SK-N-SH treated with all-trans-retinoic acid at 6 μM for 48 hours (cell line): ENCODE data around the gene MOK.

Source experiments
- ATAC-seq: fragments of 200-7000 bp; cut with Tn5 transposase; 3 replicates; pipeline ENCODE4 v1.9.1; 2020; ENCODE audit warnings: mild to moderate bottlenecking, moderate library complexity
- ARNTL ChIP-seq: fragments of 450-650 bp; formaldehyde crosslinking; IDR thresholded peaks from 2 replicates; pipeline ENCODE4 v1.5.0; 2020; ENCODE audit warnings: low read depth, mild to moderate bottlenecking, moderate library complexity, borderline replicate concordance
- BACH2 ChIP-seq: fragments of 250-450 bp; sonication (Bioruptor Pico); IDR thresholded peaks from 2 replicates; pipeline ENCODE4 v1.9.0; 2021; ENCODE audit warnings: mild to moderate bottlenecking, borderline replicate concordance
- ESRRG ChIP-seq: fragments of 250-450 bp; sonication (Bioruptor Pico); IDR thresholded peaks from 2 replicates; pipeline ENCODE4 v1.6.1; 2021; ENCODE audit warnings: mild to moderate bottlenecking
- ISL1 ChIP-seq: fragments of 250-450 bp; sonication (Bioruptor Pico); IDR thresholded peaks from 2 replicates; pipeline ENCODE4 v2.1.2; 2022; ENCODE audit warnings: mild to moderate bottlenecking, moderate library complexity
- OSR1 ChIP-seq: fragments of 250-450 bp; sonication (Bioruptor Pico); IDR thresholded peaks from 2 replicates; pipeline ENCODE4 v1.8.0; 2022; ENCODE audit warnings: moderate library complexity, mild to moderate bottlenecking, inconsistent platforms
- PPARA ChIP-seq: fragments of 250-450 bp; sonication (Bioruptor Pico); IDR thresholded peaks from 2 replicates; pipeline ENCODE4 v1.5.0; 2020; ENCODE audit warnings: mild to moderate bottlenecking, borderline replicate concordance
- RARB ChIP-seq: fragments of 250-450 bp; sonication (Bioruptor Pico); IDR thresholded peaks from 2 replicates; pipeline ENCODE4 v1.8.0; 2021; ENCODE audit warnings: mild to moderate bottlenecking, moderate library complexity
- SNAI2 ChIP-seq: fragments of 250-450 bp; sonication (Bioruptor Pico); IDR thresholded peaks from 2 replicates; pipeline ENCODE4 v1.5.0; 2020; ENCODE audit warnings: mild to moderate bottlenecking, moderate library complexity
- TOX ChIP-seq: fragments of 250-450 bp; sonication (Bioruptor Pico); IDR thresholded peaks from 2 replicates; pipeline ENCODE4 v1.8.0; 2021; ENCODE audit warnings: mild to moderate bottlenecking, moderate library complexity, borderline replicate concordance
- ZFP3 ChIP-seq: fragments of 250-450 bp; sonication (Bioruptor Pico); IDR thresholded peaks from 2 replicates; pipeline ENCODE4 v1.5.0; 2020; ENCODE audit warnings: mild to moderate bottlenecking, moderate library complexity
- ZNF70 ChIP-seq: fragments of 450-650 bp; formaldehyde crosslinking; IDR thresholded peaks from 2 replicates; pipeline ENCODE4 v1.5.0; 2020; ENCODE audit warnings: mild to moderate bottlenecking, moderate library complexity
- ZNF8 ChIP-seq: fragments of 450-650 bp; formaldehyde crosslinking; IDR thresholded peaks from 2 replicates; pipeline ENCODE4 v1.5.0; 2020; ENCODE audit warnings: mild to moderate bottlenecking, moderate library complexity
- TF ChIP-seq, protein P1 (sequence below): fragments of 250-450 bp; sonication (Bioruptor Pico); IDR thresholded peaks from 2 replicates; pipeline ENCODE4 v1.8.0; 2021; ENCODE audit warnings: low read depth, mild to moderate bottlenecking, moderate library complexity, borderline replicate concordance
- TF ChIP-seq, protein P2 (sequence below): fragments of 250-450 bp; sonication (Bioruptor Pico); IDR thresholded peaks from 2 replicates; pipeline ENCODE4 v1.5.1; 2021; ENCODE audit warnings: mild to moderate bottlenecking, moderate library complexity
- TF ChIP-seq, protein P3 (sequence below): fragments of 250-450 bp; sonication (Bioruptor Pico); IDR thresholded peaks from 2 replicates; pipeline ENCODE4 v1.5.1; 2020; ENCODE audit warnings: low read depth, mild to moderate bottlenecking, moderate library complexity
- TF ChIP-seq, protein P4 (sequence below): fragments of 250-450 bp; sonication (Bioruptor Pico); IDR thresholded peaks from 2 replicates; pipeline ENCODE4 v1.8.0; 2020; ENCODE audit warnings: mild to moderate bottlenecking, moderate library complexity, borderline replicate concordance
- TF ChIP-seq, protein P5 (sequence below): fragments of 250-450 bp; sonication (Bioruptor Pico); IDR thresholded peaks from 2 replicates; pipeline ENCODE4 v1.5.0; 2020; ENCODE audit warnings: mild to moderate bottlenecking, moderate library complexity

Gene MOK

DNA sequence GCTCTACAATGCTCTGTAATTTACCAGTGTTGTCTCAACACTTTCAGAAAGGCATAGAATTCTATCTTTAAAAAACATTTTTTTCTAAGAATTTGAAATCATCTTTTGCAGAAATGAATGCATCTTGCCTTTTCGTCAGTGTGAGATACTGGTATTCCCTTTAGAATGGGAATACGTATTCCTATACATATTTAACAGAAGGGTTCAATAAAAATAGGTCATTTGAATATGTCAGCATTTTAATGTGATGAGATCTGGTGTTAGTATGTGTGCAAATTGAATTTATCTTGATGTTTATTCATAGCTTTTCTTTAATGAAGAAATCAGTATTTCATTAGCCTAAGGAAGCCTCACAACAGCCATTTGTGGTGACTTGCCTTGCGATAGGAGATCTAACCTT is 121.1 kb downstream of the MOK start:
- TF ChIP-seq ZFP3 (CRISPR knock-in tag) (no peak), ISL1 (CRISPR knock-in tag) (no peak), TOX (CRISPR knock-in tag) (no peak), PPARA (no peak), RARB (no peak), ARNTL (CRISPR knock-in tag) (no peak)
- TF ChIP-seq, protein P1, sequence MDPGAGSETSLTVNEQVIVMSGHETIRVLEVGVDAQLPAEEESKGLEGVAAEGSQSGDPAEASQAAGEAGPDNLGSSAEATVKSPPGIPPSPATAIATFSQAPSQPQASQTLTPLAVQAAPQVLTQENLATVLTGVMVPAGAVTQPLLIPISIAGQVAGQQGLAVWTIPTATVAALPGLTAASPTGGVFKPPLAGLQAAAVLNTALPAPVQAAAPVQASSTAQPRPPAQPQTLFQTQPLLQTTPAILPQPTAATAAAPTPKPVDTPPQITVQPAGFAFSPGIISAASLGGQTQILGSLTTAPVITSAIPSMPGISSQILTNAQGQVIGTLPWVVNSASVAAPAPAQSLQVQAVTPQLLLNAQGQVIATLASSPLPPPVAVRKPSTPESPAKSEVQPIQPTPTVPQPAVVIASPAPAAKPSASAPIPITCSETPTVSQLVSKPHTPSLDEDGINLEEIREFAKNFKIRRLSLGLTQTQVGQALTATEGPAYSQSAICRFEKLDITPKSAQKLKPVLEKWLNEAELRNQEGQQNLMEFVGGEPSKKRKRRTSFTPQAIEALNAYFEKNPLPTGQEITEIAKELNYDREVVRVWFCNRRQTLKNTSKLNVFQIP (CRISPR knock-in tag): no peak
- ATAC-seq: no peak

DNA sequence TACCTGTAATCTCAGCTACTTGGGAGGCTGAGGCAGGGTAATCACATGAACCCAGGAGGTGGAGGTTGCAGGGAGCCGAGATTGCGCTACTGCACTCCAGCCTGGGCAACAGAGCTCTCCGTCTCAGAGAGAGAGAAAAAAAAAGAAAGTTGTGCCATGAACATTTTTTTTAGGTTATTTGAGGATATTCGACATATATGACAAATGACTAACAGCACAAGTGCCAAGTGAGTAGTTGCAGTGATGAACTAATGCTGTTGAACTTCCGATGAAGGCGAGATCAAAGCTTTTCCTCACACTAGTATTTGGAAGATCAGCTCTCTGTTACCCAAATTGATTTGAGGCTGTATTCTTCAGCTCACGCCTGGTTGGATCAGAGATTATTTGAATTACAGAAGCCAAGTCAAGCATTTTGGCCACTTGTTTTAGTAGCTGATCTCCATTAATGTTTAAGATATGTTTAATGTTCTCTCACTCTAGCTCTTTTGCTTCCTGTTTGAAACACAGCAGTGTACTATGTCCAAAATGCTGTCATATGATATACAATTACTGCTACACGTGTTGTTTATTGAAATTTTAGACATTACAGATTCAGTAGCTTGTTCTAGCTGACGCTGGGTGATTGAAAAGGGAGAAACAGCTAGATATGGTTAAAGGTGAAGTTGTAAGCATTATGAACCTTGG is 121.9 kb downstream of the MOK start:
- no peak for TF ChIP-seq ZNF8 (CRISPR knock-in tag)
- TF ChIP-seq TOX (CRISPR knock-in tag): no peak
- TF ChIP-seq, protein P2, sequence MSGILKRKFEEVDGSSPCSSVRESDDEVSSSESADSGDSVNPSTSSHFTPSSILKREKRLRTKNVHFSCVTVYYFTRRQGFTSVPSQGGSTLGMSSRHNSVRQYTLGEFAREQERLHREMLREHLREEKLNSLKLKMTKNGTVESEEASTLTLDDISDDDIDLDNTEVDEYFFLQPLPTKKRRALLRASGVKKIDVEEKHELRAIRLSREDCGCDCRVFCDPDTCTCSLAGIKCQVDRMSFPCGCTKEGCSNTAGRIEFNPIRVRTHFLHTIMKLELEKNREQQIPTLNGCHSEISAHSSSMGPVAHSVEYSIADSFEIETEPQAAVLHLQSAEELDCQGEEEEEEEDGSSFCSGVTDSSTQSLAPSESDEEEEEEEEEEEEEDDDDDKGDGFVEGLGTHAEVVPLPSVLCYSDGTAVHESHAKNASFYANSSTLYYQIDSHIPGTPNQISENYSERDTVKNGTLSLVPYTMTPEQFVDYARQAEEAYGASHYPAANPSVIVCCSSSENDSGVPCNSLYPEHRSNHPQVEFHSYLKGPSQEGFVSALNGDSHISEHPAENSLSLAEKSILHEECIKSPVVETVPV (CRISPR knock-in tag): no peak
- TF ChIP-seq, protein P1 (CRISPR knock-in tag): no peak
- TF ChIP-seq, protein P3, sequence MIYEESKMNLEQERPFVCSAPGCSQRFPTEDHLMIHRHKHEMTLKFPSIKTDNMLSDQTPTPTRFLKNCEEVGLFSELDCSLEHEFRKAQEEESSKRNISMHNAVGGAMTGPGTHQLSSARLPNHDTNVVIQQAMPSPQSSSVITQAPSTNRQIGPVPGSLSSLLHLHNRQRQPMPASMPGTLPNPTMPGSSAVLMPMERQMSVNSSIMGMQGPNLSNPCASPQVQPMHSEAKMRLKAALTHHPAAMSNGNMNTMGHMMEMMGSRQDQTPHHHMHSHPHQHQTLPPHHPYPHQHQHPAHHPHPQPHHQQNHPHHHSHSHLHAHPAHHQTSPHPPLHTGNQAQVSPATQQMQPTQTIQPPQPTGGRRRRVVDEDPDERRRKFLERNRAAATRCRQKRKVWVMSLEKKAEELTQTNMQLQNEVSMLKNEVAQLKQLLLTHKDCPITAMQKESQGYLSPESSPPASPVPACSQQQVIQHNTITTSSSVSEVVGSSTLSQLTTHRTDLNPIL (CRISPR knock-in tag): no peak
- TF ChIP-seq ESRRG (CRISPR knock-in tag): no peak
- TF ChIP-seq ZFP3 (CRISPR knock-in tag): no peak
- no peak for TF ChIP-seq BACH2 (CRISPR knock-in tag)
- no peak for TF ChIP-seq OSR1
- no peak for TF ChIP-seq SNAI2
- TF ChIP-seq, protein P4, sequence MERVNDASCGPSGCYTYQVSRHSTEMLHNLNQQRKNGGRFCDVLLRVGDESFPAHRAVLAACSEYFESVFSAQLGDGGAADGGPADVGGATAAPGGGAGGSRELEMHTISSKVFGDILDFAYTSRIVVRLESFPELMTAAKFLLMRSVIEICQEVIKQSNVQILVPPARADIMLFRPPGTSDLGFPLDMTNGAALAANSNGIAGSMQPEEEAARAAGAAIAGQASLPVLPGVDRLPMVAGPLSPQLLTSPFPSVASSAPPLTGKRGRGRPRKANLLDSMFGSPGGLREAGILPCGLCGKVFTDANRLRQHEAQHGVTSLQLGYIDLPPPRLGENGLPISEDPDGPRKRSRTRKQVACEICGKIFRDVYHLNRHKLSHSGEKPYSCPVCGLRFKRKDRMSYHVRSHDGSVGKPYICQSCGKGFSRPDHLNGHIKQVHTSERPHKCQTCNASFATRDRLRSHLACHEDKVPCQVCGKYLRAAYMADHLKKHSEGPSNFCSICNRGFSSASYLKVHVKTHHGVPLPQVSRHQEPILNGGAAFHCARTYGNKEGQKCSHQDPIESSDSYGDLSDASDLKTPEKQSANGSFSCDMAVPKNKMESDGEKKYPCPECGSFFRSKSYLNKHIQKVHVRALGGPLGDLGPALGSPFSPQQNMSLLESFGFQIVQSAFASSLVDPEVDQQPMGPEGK: no peak
- TF ChIP-seq, protein P5, sequence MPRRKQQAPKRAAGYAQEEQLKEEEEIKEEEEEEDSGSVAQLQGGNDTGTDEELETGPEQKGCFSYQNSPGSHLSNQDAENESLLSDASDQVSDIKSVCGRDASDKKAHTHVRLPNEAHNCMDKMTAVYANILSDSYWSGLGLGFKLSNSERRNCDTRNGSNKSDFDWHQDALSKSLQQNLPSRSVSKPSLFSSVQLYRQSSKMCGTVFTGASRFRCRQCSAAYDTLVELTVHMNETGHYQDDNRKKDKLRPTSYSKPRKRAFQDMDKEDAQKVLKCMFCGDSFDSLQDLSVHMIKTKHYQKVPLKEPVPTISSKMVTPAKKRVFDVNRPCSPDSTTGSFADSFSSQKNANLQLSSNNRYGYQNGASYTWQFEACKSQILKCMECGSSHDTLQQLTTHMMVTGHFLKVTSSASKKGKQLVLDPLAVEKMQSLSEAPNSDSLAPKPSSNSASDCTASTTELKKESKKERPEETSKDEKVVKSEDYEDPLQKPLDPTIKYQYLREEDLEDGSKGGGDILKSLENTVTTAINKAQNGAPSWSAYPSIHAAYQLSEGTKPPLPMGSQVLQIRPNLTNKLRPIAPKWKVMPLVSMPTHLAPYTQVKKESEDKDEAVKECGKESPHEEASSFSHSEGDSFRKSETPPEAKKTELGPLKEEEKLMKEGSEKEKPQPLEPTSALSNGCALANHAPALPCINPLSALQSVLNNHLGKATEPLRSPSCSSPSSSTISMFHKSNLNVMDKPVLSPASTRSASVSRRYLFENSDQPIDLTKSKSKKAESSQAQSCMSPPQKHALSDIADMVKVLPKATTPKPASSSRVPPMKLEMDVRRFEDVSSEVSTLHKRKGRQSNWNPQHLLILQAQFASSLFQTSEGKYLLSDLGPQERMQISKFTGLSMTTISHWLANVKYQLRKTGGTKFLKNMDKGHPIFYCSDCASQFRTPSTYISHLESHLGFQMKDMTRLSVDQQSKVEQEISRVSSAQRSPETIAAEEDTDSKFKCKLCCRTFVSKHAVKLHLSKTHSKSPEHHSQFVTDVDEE: no peak
- no peak for TF ChIP-seq ZNF70 (CRISPR knock-in tag)
- TF ChIP-seq ISL1 (CRISPR knock-in tag): no peak
- TF ChIP-seq ARNTL (CRISPR knock-in tag): no peak
- no peak for TF ChIP-seq RARB
- ATAC-seq: no peak

DNA sequence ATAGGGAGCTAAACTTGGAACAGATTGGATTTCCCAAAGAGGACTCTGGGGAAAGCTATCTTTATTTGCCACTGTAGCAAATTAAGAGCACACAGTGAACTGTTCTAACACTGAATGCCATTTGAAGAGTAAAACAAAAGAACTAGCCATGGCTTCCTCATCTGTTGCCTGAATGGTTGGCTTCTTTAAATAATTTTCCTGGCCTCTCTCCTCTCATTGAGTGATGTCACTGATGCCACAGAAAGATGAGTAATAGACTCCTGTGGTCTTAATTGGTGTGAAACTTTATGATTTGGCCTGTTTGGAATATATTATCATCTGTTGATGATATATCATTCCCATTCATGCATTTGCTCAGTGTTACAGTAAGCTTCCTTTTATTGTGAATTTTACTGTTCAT is 122.8 kb downstream of the MOK start:
- TF ChIP-seq ISL1 (CRISPR knock-in tag) (no peak), ESRRG (CRISPR knock-in tag) (no peak)
- ATAC-seq: no peak
